ENCODE measurements around the gene CCDC154. TPM values are rescaled to one million over a fixed set of nuclear protein-coding genes. Genes with fewer than 3 reads are reported as not detected.
"Not testable (repeated sequence)": the region's sequence is repeated elsewhere in the genome, so short reads cannot be mapped to it uniquely, and the experiment has no call there.

CCDC154 gene
- total RNA-seq, 1 donor from 2014 or later = 0.58 TPM

DNA sequence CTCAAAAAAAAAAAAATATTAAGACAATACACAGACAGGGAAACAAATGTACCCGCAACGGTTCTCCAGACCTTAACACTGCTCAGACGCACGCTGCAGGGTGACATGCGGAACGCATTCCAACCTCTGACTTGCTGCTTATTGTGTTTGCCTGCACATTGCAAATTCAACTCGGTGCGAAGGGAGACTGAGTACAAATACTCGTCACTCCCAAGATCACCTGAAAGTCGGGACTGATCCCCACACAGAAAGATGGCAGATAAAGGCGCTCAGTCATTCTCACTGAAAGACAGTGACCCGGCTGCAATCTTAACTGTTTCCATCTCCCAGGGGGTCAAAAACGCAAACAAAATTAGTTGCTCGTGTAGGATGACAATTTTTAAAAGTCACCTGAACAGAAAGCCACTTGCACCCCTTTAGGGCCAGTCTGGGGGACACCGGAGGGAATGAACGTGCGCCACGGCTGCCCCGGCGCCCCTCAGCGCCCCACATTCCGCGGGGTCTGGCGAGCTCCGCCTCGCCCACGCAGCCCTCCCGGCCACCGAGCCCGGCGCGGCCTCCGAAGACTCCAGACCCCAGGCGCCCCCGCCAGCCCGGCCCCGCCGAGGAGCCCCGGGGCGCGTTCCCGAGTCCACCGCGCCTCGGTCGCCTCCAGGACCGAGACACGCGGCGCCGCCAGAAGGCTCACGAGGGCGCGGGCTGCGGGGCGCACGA lies 29.9 kb upstream of the CCDC154 start:
- DNase-seq (ENCODE audit: extremely low read depth, low read depth, low spot score) = no peak

DNA sequence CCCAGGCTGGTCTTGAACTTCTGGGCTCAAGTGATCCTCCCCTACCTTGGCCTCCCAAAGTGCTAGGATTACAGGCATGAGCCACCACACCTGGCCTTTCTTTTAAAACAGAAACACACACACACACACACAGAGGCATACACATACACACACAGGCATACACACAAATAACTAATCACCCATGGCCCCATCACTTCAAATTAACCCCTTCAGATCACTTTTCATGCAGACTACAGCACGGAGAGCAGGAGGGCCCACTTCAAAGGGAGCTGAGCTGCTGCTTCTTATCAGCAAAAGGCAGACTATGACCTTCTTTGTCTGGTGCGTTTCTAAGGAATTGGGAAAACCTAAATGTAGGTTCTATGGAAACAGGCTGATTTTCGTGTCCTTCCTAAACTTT lies 28.6 kb upstream of the CCDC154 start:
- no peak for DNase-seq (ENCODE audit: extremely low read depth, low read depth, low spot score)

DNA sequence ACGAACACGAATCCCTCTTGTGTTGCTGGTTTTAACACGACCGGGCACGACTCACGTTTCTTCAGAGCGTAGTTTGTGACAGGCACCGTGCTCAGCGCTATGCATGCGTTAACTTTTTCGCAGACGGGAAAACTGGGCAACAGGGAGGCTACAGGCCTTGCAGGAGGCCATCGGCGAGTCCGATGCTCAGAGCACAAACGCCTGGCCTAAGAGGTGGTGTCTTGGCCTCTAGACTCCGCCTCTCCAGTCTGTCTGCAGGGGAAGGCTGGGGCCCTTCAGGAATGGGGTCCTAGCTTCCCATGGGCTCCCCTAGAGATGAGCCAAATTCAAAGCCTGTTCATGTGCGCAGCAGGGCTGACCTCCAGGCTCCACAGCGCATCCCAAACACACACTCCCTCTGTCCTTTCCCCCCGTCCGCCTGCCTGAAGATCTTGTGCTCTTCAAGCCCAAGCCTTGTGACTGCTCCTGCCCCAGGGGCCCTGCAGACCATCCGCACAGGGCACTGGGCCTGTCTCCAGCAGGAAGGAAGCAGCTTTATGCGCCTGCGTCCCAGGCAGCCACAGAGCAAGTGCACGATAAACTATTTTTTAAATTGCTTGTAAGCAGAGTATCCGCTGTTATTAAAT lies 27.3 kb upstream of the CCDC154 start:
- DNase-seq (ENCODE audit: extremely low read depth, low read depth, low spot score) = no peak

DNA sequence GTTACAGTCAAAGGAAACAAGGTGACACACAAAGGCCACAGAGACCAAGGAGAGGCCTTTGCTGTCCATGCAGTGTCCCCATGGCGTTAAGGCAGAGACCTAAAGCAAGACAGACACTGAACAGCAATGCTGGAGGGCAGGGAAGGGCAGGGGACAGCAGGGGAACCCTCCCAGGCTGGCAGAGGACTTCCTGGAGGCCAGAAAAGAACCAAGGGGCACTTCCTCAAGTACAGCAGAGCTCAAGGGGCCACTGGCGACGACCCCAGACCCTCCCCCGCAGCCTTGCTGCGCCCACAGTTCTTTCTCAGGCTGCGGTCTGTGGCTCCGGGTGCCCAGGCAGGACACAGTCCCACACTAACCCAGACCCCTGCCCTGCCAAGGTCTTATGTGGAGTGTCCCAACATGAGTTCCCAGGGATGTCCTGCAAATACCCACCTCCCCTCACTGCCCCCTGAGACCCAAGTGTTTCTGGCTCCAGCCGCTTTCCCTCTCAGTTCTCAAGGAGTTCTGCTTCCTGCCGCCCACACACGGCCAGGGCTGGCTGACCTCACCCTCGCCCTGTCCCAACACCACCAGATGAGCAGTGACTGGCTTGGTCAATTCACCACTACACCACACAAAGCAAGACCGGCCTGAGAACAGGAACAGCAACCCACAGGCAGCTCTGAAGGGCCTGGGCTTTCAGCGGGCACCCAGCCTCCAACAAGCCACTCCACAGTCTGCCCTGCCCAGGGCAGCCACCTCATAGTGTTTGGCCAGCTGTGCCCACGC lies 26.3 kb upstream of the CCDC154 start:
- DNase-seq (ENCODE audit: extremely low read depth, low read depth, low spot score) = no peak

DNA sequence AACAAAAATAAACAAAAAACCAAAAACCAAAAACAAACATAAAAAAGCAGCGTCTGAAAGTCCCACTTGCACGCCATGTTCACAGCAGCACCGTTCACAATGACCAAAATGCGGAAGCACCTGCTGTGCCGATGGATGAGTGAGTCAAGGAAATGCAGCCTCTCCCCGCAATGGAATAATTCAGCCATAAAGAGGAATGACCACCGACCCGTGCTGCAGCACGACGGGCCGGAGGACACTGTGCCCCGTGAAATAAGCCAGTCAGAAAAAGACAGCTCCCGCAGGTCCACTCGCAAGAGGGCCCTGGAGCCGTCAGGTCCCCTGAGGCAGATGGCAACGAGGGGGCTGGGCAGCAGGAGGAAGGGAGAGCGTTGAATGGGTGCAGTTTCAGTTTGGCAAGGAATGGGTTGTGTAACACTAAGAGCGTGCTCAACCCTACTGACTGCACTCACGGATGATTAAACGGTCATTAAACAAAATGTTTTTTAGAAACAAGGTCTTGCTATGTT lies 25.4 kb upstream of the CCDC154 start:
- no peak for DNase-seq (ENCODE audit: extremely low read depth, low read depth, low spot score)

DNA sequence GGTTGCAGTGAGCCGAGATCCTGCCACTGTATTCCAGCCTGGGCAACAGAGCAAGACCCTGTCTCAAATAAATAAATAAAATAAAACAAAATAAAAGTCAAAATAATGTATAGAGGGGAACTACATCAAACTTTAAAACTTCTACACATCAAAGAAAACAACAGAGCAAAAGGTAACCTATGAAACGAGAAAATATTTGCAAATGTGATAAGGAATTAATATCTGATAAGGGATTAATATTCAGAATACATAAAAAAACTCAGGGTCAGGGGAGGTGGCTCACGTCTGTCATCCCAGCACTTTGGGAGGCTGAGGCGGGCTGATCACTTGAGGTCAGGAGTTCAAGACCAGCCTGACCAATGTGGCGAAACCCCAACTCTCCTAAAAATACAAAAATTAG lies 24.8 kb upstream of the CCDC154 start:
- not testable (repeated sequence) for DNase-seq (ENCODE audit: extremely low read depth, low read depth, low spot score)

DNA sequence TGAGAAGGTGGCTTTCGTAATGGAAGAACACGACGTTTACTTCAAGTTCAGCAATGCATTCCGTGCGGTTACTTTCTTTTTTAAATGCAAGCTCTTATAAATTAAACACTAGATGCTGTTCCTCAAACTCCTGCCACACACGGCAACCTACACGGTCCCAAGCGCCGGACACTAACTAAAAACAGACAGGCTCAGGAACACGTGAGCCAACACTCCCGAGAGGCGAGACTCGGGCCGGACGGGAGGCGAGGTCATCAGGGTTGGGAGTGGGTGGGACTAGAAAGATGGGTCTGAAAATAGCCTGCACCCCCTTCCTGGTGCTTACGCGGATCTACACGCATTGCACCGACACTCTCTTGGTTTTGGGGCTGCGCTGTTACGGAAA lies 24.1 kb upstream of the CCDC154 start:
- no peak for DNase-seq (ENCODE audit: extremely low read depth, low read depth, low spot score)

DNA sequence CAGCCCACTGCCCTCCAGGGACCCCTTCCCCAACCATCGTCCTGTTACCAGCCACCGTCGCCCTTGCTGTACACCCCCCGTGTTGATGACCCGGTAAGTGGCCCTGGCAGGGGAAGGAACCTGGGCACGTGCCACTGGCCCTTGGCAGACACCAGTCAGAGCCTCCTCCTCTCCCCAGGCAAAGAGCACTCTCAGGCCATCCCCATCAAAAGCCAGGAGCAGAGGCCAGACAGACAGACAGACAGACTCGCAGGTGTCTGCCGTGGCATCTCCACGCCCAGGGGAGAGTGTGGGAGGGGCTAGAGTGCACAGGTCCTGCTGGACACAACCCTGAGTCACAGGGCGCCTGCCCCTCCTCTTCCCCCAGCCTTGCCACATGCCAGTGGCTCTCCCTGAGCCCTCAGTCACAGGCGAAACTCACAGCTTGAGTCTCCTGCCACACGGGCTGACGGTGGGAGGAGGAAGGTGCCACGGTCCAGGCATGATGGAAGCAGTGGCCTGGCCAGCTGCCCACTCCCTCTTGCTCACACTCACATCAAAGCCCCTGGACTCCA lies 22.7 kb upstream of the CCDC154 start:
- DNase-seq (ENCODE audit: extremely low read depth, low read depth, low spot score) = no peak

DNA sequence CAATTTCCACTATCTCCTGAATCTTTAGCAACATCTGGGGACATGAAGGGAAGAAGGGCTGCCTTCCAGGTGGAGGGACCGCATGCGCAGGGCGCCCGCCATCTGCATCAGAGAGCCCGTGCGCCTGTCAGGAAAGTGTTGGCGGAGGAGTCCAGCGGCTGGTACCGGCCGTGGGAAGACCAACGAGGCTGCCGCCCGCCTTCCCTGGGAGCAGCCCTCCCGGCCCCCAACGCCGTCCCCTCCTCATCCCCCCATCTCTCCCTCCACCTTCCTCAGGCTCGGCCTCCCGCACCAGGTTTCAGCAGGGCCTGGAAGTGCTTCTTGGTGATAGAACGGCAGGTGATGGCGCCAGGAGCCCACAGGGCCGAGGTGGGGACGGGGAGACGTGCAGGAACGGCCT lies 21.7 kb upstream of the CCDC154 start:
- no peak for DNase-seq (ENCODE audit: extremely low read depth, low read depth, low spot score)

DNA sequence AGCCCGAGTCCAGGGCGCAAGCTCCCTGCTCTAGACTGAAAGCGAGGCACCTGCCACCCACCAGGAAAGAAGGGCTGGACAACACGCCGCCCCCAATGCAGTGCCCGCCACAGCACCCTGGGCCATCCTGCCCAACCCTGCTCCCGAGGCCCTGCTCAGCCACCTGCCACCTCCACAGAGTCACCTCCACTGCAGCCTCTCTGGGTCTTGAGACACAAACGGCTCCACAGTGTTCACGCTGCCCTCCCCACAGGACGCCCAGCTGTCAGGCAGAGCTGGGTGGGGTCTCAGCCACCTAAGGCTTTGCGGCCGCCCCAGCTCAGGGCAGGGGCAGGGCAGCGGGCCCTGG lies 21.2 kb upstream of the CCDC154 start:
- DNase-seq (ENCODE audit: extremely low read depth, low read depth, low spot score) = no peak

DNA sequence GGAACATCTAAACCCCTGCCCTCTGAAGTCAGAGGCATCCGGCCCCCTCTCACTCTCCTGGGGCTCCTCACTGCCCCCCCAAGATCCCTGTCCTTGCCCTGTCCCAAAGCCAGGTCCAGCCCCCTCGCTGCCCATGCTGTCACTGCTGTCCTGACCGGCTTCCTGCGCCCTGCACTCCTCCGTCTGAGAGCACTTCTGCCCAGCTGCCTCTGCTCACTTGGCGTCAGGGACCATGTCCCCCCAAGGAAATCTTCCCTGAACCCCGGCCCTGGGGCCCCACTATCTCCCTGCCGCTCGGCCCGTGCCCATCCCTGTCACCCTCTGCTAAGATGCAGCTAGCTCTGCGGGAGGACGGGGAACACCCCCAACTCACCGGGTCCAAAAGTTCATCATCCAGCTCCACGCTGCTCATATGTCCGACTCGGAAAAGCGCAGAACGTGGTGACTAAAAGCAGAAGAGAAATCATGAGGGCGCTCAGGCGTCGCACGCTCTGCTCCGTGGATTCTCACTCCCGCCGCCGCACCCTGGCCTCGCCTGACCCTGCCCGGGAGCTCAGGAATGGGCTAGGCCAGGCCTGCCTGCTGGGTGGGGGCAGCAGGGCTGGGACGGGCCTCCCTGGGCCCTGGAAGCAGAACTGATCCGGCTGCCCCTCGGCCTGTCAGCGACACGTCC lies 20.7 kb upstream of the CCDC154 start:
- DNase-seq (ENCODE audit: extremely low read depth, low read depth, low spot score) = no peak

DNA sequence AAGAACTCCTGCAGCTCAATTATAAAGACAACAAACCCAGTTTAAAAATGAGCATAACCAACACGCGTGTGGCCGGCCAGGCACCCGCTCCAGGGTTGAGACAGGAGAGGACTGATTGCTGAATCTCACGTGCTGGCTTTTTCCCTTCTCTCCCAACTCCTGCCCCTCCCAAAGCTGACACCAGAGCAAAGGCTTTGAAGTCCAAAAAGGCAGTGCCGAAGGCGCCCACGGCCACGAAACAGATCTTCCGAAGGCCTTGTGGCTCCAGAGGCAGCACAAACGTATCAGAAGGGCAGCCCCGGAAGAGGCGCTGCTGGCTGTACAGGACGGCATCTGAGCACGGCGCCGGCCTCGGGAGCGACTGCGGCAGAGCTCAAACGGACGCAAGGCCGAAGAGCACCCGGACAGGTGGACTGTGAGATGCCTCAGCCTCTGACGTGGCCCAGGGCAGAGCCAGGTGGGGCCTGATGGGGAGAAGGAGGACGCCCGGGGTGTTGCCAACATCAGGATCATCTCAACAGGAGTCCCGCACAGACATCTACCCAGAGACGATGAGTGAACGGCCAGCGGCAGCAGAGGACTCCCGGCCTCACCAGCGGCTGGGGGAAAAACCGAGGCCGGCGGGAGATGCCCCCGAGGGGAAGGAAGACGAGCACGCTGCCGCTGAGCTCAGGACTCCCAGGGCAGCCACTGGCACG lies 20.0 kb upstream of the CCDC154 start:
- DNase-seq (ENCODE audit: extremely low read depth, low read depth, low spot score) = no peak

DNA sequence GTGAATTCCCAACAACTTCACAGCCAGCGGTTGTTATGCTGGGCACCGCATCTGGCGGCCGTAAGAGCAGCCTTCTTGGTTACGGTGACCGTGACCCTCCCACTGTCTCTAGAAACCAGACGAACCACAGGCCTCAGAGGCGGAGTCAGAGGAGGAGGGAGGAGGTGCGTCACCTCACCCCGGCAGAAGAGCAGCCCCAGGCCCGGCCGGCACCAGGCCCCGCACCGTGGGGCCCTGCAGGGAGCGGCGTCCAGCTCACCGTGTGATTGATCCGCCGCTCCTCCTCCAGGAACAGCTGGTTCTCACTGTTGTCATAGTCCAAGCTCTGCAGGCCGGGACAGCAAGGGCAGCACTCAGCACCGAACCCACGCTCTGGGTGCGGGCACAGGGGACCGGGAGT lies 16.8 kb upstream of the CCDC154 start:
- DNase-seq (ENCODE audit: extremely low read depth, low read depth, low spot score) = no peak

DNA sequence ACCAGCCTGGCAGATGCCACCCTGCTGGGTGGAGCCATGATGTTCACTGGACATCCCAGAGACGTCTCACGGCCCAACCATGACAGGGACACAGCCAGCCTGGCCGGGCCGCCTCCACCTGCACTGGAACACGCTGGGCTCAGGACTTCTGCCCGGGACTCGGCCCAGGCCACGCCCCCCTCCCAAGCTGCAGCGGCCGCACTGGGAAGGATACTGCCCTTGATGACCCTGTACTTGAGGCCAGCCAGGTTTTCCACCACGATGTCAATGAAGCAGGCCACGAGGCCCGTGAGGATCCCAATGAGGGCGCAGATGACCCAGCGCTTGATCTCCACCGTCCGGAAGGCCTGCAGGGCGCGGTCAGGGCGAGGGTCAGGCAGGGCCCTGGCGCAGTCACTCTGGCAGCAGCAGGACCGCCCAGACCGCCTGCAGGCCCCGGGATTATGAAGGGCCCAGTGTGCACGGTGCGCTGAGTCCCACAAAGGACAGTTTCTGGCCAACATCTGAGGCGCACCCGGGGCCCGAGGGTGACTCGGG lies 16.3 kb upstream of the CCDC154 start:
- no peak for DNase-seq (ENCODE audit: extremely low read depth, low read depth, low spot score)

DNA sequence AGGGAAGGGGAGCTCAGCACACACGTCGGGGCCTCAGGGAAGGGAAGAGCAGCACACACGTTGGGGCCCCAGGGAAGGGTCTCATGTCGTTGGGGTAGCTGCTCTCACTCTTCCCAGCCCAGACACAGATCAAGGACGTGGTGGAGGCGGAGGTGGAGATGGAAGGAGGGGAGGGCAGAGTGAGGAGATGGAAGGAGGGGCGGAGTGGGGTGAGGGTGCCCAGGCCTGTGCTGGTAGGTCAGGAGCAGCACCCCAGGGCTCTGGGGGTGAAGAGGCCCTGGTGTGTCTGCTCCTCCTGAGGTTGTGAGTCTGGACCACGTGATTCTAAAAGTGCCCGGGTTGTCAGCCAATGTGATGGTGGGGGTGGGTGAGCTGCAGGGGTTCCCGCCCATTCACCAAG lies 15.6 kb upstream of the CCDC154 start:
- DNase-seq (ENCODE audit: extremely low read depth, low read depth, low spot score) = no peak

DNA sequence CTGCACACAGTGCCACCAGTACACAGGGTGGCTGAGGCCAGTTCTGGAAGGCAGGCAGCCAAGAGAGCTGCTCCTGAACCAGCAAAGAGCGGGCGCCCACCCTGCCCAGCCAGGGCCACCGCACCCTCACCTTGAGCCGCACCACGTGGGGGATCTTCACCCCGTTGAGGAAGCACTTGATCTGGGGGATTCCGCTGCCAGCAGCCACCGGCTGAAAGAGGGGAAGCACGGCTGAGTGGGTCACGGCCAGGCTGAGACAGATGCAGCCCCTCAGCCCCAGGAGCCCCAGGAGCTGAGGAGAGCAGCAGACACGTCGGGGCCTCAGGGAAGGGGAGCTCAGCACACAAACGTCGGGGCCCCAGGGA lies 14.6 kb upstream of the CCDC154 start:
- no peak for DNase-seq (ENCODE audit: extremely low read depth, low read depth, low spot score)

DNA sequence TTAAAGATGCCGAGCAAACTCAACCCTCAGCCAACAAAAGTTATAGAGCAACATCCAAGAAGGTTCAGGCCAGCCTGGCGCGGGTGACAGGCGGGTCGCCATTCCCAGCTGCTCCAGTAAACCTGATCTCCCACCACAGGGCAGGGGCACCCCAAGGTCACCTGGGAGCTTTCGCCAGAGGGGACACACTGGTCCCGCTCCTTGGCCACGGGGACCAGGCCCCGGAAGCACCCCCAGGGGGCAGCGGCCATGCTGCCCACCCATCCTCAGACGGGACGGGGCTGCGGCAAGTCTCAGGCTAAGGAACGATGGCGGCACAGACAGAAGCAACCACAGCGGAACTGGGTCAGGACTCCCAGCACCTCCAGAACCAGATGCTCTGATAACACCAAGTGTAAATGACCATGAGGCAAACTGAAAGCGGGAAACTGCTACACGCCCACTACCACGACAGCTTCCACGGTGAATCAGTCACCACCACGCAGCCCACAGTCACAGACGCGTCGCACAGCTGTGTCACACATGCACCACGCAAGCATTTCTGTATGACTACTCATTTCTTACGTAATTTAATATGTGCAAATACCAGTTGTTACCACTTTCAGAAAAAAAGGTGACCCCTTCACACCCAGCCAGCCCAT lies 14.1 kb upstream of the CCDC154 start:
- no peak for DNase-seq (ENCODE audit: extremely low read depth, low read depth, low spot score)

DNA sequence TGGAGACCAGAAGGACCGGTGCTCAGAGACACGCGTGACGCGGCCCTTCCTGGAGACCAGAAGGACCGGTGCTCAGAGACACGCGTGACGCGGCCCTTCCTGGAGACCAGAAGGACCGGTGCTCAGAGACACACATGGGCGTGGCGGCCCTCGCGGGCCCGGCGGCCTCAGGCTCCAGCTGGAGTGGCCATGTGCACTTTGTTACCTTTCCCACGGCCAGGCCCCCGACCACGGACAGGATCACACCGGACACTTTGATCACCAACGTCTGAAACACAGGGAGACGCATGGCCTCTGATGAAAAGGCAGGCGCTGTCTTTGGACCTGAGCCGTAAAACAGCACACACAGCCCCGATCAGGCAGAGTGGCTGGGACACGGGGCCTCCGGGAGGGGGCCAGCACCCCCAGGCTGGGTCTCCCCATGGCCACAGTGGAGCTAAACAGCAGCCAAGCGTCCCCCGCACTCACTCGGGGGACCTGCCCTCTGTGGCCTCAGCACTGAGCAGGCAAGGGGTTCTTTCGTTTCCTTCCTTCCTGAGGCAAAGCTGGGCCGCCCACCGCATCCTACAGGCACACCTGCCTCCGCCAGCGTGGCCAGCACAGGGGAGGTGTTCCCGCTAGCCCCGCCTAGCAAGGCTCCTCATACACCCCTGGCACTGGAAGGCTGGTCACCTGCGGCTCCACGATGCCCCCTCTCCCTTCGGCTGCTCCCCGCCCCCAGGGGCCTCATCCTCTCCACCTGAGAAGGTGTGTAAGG lies 13.3 kb upstream of the CCDC154 start:
- DNase-seq (ENCODE audit: extremely low read depth, low read depth, low spot score) = no peak

DNA sequence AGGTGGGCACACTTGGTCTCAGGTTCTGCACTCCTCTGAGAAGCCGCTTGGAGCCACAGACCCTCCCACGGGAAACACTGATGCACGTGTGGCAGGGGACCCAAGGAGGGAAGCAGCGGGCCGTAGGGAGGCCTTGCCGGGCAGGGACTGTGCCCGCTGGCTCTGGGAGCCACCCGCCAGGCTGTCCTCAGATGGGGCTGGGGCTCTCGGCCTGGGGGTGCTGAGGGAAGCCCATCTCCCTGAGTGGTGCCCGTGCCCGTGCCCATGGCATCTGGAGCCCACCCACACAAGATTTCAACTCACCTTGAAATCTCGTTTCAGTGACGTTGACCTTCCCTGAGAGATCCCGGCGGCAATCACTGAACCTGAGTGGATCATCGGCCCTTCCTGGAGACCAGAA lies 12.6 kb upstream of the CCDC154 start:
- DNase-seq (ENCODE audit: extremely low read depth, low read depth, low spot score) = no peak

Measured in glomerular endothelial cell (primary cell).